Ovary (tissue), 3 donors: ENCODE results near the gene OR2V2.

Experiments
- CTCF ChIP-seq, 3 donors: fragments of 450-650 bp in 2 of 3; fragments of 200-600 bp in 1 of 3; IDR thresholded peaks; one replicate each; pipeline versions ENCODE4 v1.5.1 to v1.8.0; 2016 to 2022; ENCODE audit warnings: antibody characterized with exemption in 3 of 3, mild to moderate bottlenecking in 1 of 3
- POLR2A ChIP-seq: fragments of 450-650 bp; IDR thresholded peaks from one replicate; pipeline ENCODE4 v1.6.1; 2017; ENCODE audit warnings: antibody characterized with exemption, mild to moderate bottlenecking, moderate library complexity
- donor health status: DM: no; HTN: no; CAD: no.

GRCh38 chr5:181109489-181110013 is 37.8 kb upstream of the OR2V2 start:
- TF ChIP-seq CTCF (IDR thresholded peaks at IDR 0.05) (no peak), POLR2A (no peak)
